K562 (cell line): ENCODE results near the gene TMEM242. TPM values are rescaled to one million over a fixed set of nuclear protein-coding genes. Genes with fewer than 3 reads are reported as not detected.
A peak's percentile ranks its signal among the peaks of the same experiment; 100 is the strongest.

Experiments
- BRCA1 ChIP-seq, 2 experiments: fragments of 450-650 bp in 1 of 2; sonication (generic) in 1 of 2; formaldehyde crosslinking in 1 of 2; IDR thresholded peaks; 2 replicates each; pipeline versions ENCODE4 v1.5.0 to v1.6.1; 2017 to 2020; ENCODE audit warnings: mild to moderate bottlenecking in 1 of 2, missing genetic modification reagents in 1 of 2
- CBX5 ChIP-seq: IDR thresholded peaks from 2 replicates; pipeline ENCODE4 v1.6.1; 2014; ENCODE audit warnings: low read depth, borderline replicate concordance
- CGGBP1 ChIP-seq: fragments of 250-450 bp; sonication (Bioruptor Pico); IDR thresholded peaks from 2 replicates; pipeline ENCODE4 v1.9.0; 2021; ENCODE audit warnings: mild to moderate bottlenecking
- COPS2 ChIP-seq: fragments of 450-650 bp; conservative IDR thresholded peaks from 2 replicates; pipeline ENCODE4 v1.6.1; 2016; ENCODE audit warnings: mild to moderate bottlenecking, moderate library complexity
- CTBP1 ChIP-seq: fragments of 450-650 bp; IDR thresholded peaks from 2 replicates; pipeline ENCODE4 v1.6.1; 2016; ENCODE audit warnings: borderline replicate concordance
- FOXK1 ChIP-seq: sonication (generic); formaldehyde crosslinking; IDR thresholded peaks from 2 replicates; pipeline ENCODE4 v1.8.0; 2022; ENCODE audit warnings: missing genetic modification reagents, mild to moderate bottlenecking, borderline replicate concordance
- HDGF ChIP-seq: fragments of 450-650 bp; IDR thresholded peaks from 2 replicates; pipeline ENCODE4 v1.6.1; 2016
- ID3 ChIP-seq, 2 experiments: fragments of 250-450 bp in 1 of 2; fragments of 450-650 bp in 1 of 2; sonication (Bioruptor Pico) in 1 of 2; IDR thresholded peaks; 2 replicates each; pipeline versions ENCODE4 v1.6.1 to v1.8.0; 2016 to 2021; ENCODE audit warnings: mild to moderate bottlenecking in 2 of 2, moderate library complexity in 2 of 2, missing compliant biosample characterization in 1 of 2, missing genetic modification characterization in 1 of 2
- KDM1A ChIP-seq, 2 experiments: fragments of 450-650 bp; IDR thresholded peaks; 2 replicates each; pipeline ENCODE4 v1.6.1; 2016; ENCODE audit warnings: mild to moderate bottlenecking in 2 of 2
- MBD1 ChIP-seq: fragments of 250-450 bp; sonication (Bioruptor Pico); IDR thresholded peaks from 2 replicates; pipeline ENCODE4 v1.8.0; 2022; ENCODE audit warnings: inconsistent platforms
- NR2C2 ChIP-seq, 2 experiments: fragments of 200-800 bp in 1 of 2; sonication (Bioruptor generic) in 1 of 2; sonication (generic) in 1 of 2; formaldehyde crosslinking in 1 of 2; IDR thresholded peaks; 2 replicates each; pipeline versions ENCODE4 v1.6.1 to v1.8.0; 2016 to 2022; ENCODE audit warnings: mild to moderate bottlenecking in 1 of 2, missing compliant biosample characterization in 1 of 2, missing genetic modification characterization in 1 of 2, missing genetic modification reagents in 1 of 2
- RAD21 ChIP-seq, 2 experiments: fragments of 250-450 bp in 1 of 2; fragments of 450-650 bp in 1 of 2; sonication (Bioruptor Pico) in 1 of 2; formaldehyde crosslinking in 1 of 2; IDR thresholded peaks in 1 of 2; conservative IDR thresholded peaks in 1 of 2; 2 replicates each; pipeline versions ENCODE4 v1.4.0 to v1.8.0; 2020 to 2022; ENCODE audit warnings: mild to moderate bottlenecking in 2 of 2, moderate library complexity in 1 of 2
- RUNX1 ChIP-seq: sonication (generic); IDR thresholded peaks from 2 replicates; pipeline ENCODE4 v1.6.1; 2016; ENCODE audit warnings: antibody characterized with exemption, low read depth
- SMAD4 ChIP-seq: fragments of 250-450 bp; sonication (Bioruptor Pico); conservative IDR thresholded peaks from 2 replicates; pipeline ENCODE4 v1.8.0; 2021; ENCODE audit warnings: inconsistent platforms, mild to moderate bottlenecking, moderate library complexity
- STAT6 ChIP-seq: sonication (generic); formaldehyde crosslinking; IDR thresholded peaks from 2 replicates; pipeline ENCODE4 v1.8.1; 2023; ENCODE audit warnings: mild to moderate bottlenecking, missing genetic modification reagents
- ZBTB17 ChIP-seq: fragments of 450-650 bp; formaldehyde crosslinking; IDR thresholded peaks from 2 replicates; pipeline ENCODE4 v1.4.0; 2020; ENCODE audit warnings: mild to moderate bottlenecking
- ZBTB5 ChIP-seq: fragments of 450-650 bp; IDR thresholded peaks from 2 replicates; pipeline ENCODE4 v1.6.1; 2017; ENCODE audit warnings: antibody characterized with exemption
- ZC3H4 ChIP-seq: sonication (generic); formaldehyde crosslinking; IDR thresholded peaks from 2 replicates; pipeline ENCODE4 v1.9.0; 2021; ENCODE audit warnings: missing genetic modification reagents, borderline replicate concordance
- ZNF165 ChIP-seq: fragments of 250-450 bp; sonication (Bioruptor Pico); IDR thresholded peaks from 2 replicates; pipeline ENCODE4 v1.4.0; 2020; ENCODE audit warnings: borderline replicate concordance
- ZNF584 ChIP-seq: fragments of 200-800 bp; sonication (Bioruptor generic); IDR thresholded peaks from 2 replicates; pipeline ENCODE4 v1.6.1; 2016; ENCODE audit warnings: low read depth, mild to moderate bottlenecking, missing genetic modification characterization, missing compliant biosample characterization
- polyA plus RNA-seq, 8 experiments: library from polyadenylated mRNA; depleted of rRNA in 4 of 8; stranded (reverse) in 5 of 8; unstranded in 3 of 8; fragments of >200 nt; fragmentation: Nextera tagmentation in 2 of 8; fragmentation: Illumina TruSeq in 1 of 8; extraction: Ambion mirVana in 2 of 8; extraction: Trizol in 1 of 8; gene quantifications; 2 replicates each; pipeline versions ENCODE4 v1.2.1 to v1.2.3, GENCODE V29; 2011 to 2014; ENCODE audit warnings: inconsistent platforms in 1 of 8, missing spikeins in 1 of 8
- total RNA-seq, 7 experiments: library from RNA; depleted of rRNA in 6 of 7; stranded (reverse); fragments of >200 nt in 6 of 7; fragmentation: Illumina TruSeq in 2 of 7; extraction: Trizol in 2 of 7; gene quantifications; 2 replicates each; pipeline versions ENCODE4 v1.2.1 to v1.2.3, GENCODE V29; 2011 to 2021; ENCODE audit warnings: low replicate concordance in 1 of 7

Gene TMEM242
- total and polyA plus RNA-seq, 9 of the 15 experiments (the other 6 are each of a cell fraction or from before 2014, with no cell fraction given), result 9.5 to 35.3 (median 16.5) TPM

- TF ChIP-seq STAT6 (CRISPR knock-in tag) (no peak), NR2C2 (CRISPR knock-in tag; IDR thresholded peaks at IDR 0.05) (peak; percentile 63), NR2C2 (tag; IDR thresholded peaks at IDR 0.05) (no peak), ZNF584 (CRISPR knock-in tag) (no peak), HDGF (no peak), ZC3H4 (CRISPR knock-in tag) (no peak), CBX5 (no peak), ZBTB5 (no peak), SMAD4 (CRISPR knock-in tag) (peak; percentile 64), KDM1A (IDR thresholded peaks at IDR 0.05) (no peak), MBD1 (no peak), COPS2 (no peak), BRCA1 (IDR thresholded peaks at IDR 0.05) (no peak), BRCA1 (CRISPR knock-in tag; IDR thresholded peaks at IDR 0.05) (no peak), ID3 (CRISPR knock-in tag; IDR thresholded peaks at IDR 0.05) (no peak), ID3 (tag; IDR thresholded peaks at IDR 0.05) (peak; percentile 62), CGGBP1 (CRISPR knock-in tag) (no peak), RAD21 (CRISPR knock-in tag; conservative IDR thresholded peaks at IDR 0.05 in 1 of 2, IDR thresholded peaks at IDR 0.05 in 1 of 2) (peak; percentile 88 to 93), ZNF165 (CRISPR knock-in tag) (no peak), ZBTB17 (CRISPR knock-in tag) (0 out of 2 replicates have a peak, but pooled peaks have one; percentile 14), RUNX1 (peak; percentile 28; the same call in 1 of the 2 replicates), FOXK1 (CRISPR knock-in tag) (no peak), CTBP1 (peak; percentile 91)
These were observed 48.7 kb downstream of the TMEM242 start (continued) for GRCh38 chr6:157274471-157275226.
